Ascending aorta (tissue), 2 donors: Measurements from ENCODE around the gene C1orf167. TPM values are rescaled to one million over a fixed set of nuclear protein-coding genes. Genes with fewer than 3 reads are reported as not detected.

Source experiments
- DNase-seq, 2 donors: peaks; one replicate each; pipeline ENCODE4 v3.0.0-alpha.2; 2019; ENCODE audit warnings: low spot score in 2 of 2
- H3K27ac ChIP-seq, 2 donors: fragments of 200-600 bp; sonication (generic); one replicate each; pipeline ENCODE4 v1.5.1; 2016 to 2017; ENCODE audit warnings: mild to moderate bottlenecking in 1 of 2
- H3K27me3 ChIP-seq: fragments of 200-600 bp; sonication (generic); one replicate; pipeline ENCODE4 v1.5.1; 2017
- H3K36me3 ChIP-seq, 2 donors: fragments of 200-600 bp; sonication (generic); one replicate each; pipeline ENCODE4 v1.5.1; 2016
- H3K4me1 ChIP-seq, 2 donors: fragments of 200-600 bp; sonication (generic); one replicate each; pipeline ENCODE4 v1.5.1; 2016 to 2017; ENCODE audit warnings: mild to moderate bottlenecking in 1 of 2
- H3K4me3 ChIP-seq, 2 donors: fragments of 200-600 bp; sonication (generic); one replicate each; pipeline ENCODE4 v1.5.1; 2016 to 2017; ENCODE audit warnings: mild to moderate bottlenecking in 1 of 2
- H3K9me3 ChIP-seq, 2 donors: fragments of 200-600 bp; sonication (generic); one replicate each; pipeline ENCODE4 v1.5.1; 2016
- CTCF ChIP-seq, 3 experiments: fragments of 200-600 bp in 2 of 3; fragments of 450-650 bp in 1 of 3; sonication (generic) in 2 of 3; IDR thresholded peaks; one replicate each; pipeline ENCODE4 v1.5.1; 2016 to 2019; ENCODE audit warnings: antibody characterized with exemption in 3 of 3, mild to moderate bottlenecking in 1 of 3, moderate library complexity in 1 of 3
- intact Hi-C: fragments of 100-400 bp; cut with DNase I; formaldehyde crosslinking; loops from one replicate; pipeline ENCODE4 v1.15.1; 2023
- total RNA-seq: library from RNA; depleted of rRNA; stranded (reverse); fragments of >200 nt; gene quantifications from one replicate; pipeline ENCODE4 v1.1.0, GENCODE V29; 2016

The C1orf167 gene
- total RNA-seq, 1 donor from 2014 or later: not detected

DNA sequence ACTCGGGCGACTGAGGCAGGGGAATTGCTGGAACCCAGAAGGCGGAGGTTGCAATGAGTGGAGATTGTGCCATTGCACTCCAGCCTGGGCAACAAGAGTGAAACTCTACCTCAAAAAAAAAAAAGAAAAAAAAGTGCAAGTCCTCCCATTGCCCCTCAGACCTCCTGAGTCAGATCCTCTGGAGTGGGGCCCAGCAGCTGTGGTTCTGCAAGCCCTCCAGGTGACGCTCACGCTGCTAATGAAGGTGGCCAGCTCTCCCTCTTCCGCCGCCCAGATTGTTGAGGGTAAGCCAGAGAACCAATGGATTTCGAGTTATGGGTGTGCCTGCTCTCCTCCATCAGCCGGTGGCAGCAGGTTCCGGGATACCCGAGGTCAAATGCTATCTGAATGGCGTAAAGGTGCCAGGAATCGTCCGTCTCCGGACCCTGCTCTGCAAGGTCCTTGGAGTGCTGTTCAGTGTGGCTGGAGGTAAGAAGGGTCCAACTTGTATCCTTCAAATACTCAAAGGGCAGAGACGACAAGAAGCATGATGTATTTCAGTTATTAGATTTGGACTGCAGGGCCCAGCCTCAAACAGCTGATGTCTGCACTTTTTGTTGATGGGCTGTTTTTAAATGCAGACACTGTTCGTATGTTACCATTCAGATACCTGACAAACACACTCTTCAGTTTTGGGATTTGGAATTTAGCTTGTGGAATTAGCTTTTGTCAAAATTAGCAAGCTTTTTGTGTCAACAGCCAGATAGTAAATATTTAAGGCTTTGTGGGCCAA lies 61.6 kb downstream of the C1orf167 start:
- no peak for DNase-seq
- Histone ChIP-seq H3K4me1 (no peaks in the 10 kb centered on the region), H3K9me3 (no peaks in the 10 kb centered on the region), H3K4me3 (no peak overlapping the region), H3K36me3 (peaks cover 77 to 81% of the 10 kb centered on the region in 2 donors), H3K27ac (no peak overlapping the region), H3K27me3 (no peaks in the 10 kb centered on the region)
- TF ChIP-seq CTCF (IDR thresholded peaks at IDR 0.05): no peak
- intact Hi-C loops: no loop called here

GRCh38 chr1:11825131-11825530 lies 63.1 kb downstream of the C1orf167 start:
- Histone ChIP-seq H3K36me3 (peaks cover 77 to 83% of the 10 kb centered on the region in 2 donors), H3K27me3 (no peaks in the 10 kb centered on the region), H3K4me1 (no peaks in the 10 kb centered on the region), H3K9me3 (no peaks in the 10 kb centered on the region), H3K4me3 (no peak overlapping the region), H3K27ac (no peak overlapping the region)
- no peak for DNase-seq
- intact Hi-C loops: no loop called here
- TF ChIP-seq CTCF (IDR thresholded peaks at IDR 0.05): no peak

DNA sequence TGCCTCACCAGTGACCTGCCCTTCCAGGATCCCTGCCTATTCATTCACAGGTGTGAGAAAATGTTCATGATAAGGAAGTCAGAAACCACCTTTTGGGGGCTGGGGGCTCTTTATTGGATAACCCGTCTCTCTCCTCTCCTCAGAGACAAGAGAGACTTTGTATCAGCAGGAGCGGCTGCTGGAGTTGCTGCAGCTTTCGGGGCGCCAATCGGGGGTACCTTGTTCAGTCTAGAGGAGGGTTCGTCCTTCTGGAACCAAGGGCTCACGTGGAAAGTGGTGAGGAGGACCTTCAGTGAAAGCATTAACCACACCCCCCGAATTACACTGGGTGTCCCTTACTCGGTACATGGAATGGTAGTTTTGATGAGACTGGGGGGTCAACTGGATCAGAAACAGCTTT lies 65.0 kb downstream of the C1orf167 start:
- no peaks in the 10 kb centered on the region for H3K9me3 ChIP-seq
- H3K4me3 ChIP-seq: no peak overlapping the region
- DNase-seq: no peak
- H3K27me3 ChIP-seq: no peaks in the 10 kb centered on the region
- H3K36me3 ChIP-seq: peaks cover 75 to 98% of the 10 kb centered on the region in 2 donors
- no peak overlapping the region for H3K27ac ChIP-seq
- intact Hi-C loops: no loop called here
- H3K4me1 ChIP-seq: no peaks in the 10 kb centered on the region
- no peak for TF ChIP-seq CTCF (IDR thresholded peaks at IDR 0.05)

- no peaks in the 10 kb centered on the region for H3K27me3 ChIP-seq
- no peak for DNase-seq
- no peak overlapping the region for H3K4me3 ChIP-seq
- TF ChIP-seq CTCF (IDR thresholded peaks at IDR 0.05): no peak
- no peak overlapping the region for H3K27ac ChIP-seq
- intact Hi-C loops: no loop called here
- H3K9me3 ChIP-seq: no peaks in the 10 kb centered on the region
- peaks cover 67 to 99% of the 10 kb centered on the region in 2 donors for H3K36me3 ChIP-seq
- no peaks in the 10 kb centered on the region for H3K4me1 ChIP-seq
Observed at GRCh38 chr1:11828511-11828910, 66.5 kb downstream of the C1orf167 start.

GRCh38 chr1:11831945-11832725 lies 70.1 kb downstream of the C1orf167 start:
- Histone ChIP-seq H3K36me3 (peaks cover 77 to 99% of the 10 kb centered on the region in 2 donors), H3K27ac (no peak overlapping the region), H3K9me3 (no peaks in the 10 kb centered on the region), H3K4me1 (no peaks in the 10 kb centered on the region), H3K4me3 (no peak overlapping the region), H3K27me3 (no peaks in the 10 kb centered on the region)
- no peak for TF ChIP-seq CTCF (IDR thresholded peaks at IDR 0.05)
- no peak for DNase-seq
- intact Hi-C loops: no loop called here
